GM23338 (cell line): ENCODE data around the gene ACTBL2. TPM values are rescaled to one million over a fixed set of nuclear protein-coding genes. Genes with fewer than 3 reads are reported as not detected.

Source experiments
- ATAC-seq: fragments of 200-7000 bp; cut with Tn5 transposase; 3 replicates; pipeline ENCODE4 v1.9.1; 2020
- DNase-seq: peaks from one replicate; pipeline ENCODE4 v3.0.0-alpha.2; 2015; ENCODE audit warnings: low spot score
- H2AFZ ChIP-seq: fragments of 200-600 bp; sonication (generic); 2 replicates; pipeline ENCODE4 v1.8.0; 2016; ENCODE audit warnings: antibody characterized with exemption, mild to moderate bottlenecking, moderate library complexity
- H3F3A ChIP-seq: fragments of 200-600 bp; sonication (generic); replicated peaks from 2 replicates; pipeline ENCODE4 v1.8.0; 2017; ENCODE audit warnings: antibody characterized with exemption, mixed run types, low read depth
- H3K27ac ChIP-seq: fragments of 200-600 bp; sonication (generic); 2 replicates; pipeline ENCODE4 v1.6.1; 2016; ENCODE audit warnings: low read depth
- H3K27me3 ChIP-seq: fragments of 200-600 bp; sonication (generic); 2 replicates; pipeline ENCODE4 v1.8.0; 2016; ENCODE audit warnings: mild to moderate bottlenecking, mixed run types, moderate library complexity; ENCODE audit not compliant: insufficient read depth
- H3K36me3 ChIP-seq: fragments of 200-600 bp; sonication (generic); 2 replicates; pipeline ENCODE4 v1.8.0; 2016; ENCODE audit warnings: mild to moderate bottlenecking; ENCODE audit not compliant: insufficient read depth
- H3K4me1 ChIP-seq: fragments of 200-600 bp; sonication (generic); 2 replicates; pipeline ENCODE4 v1.8.0; 2016; ENCODE audit warnings: mild to moderate bottlenecking, moderate library complexity; ENCODE audit not compliant: insufficient read depth
- H3K4me2 ChIP-seq: fragments of 200-600 bp; sonication (generic); 2 replicates; pipeline ENCODE4 v1.7.1; 2017; ENCODE audit warnings: mixed run types
- H3K4me3 ChIP-seq: fragments of 200-600 bp; sonication (generic); 2 replicates; pipeline ENCODE4 v1.6.1; 2016; ENCODE audit warnings: mixed run types
- H3K79me2 ChIP-seq: fragments of 200-600 bp; sonication (generic); replicated peaks from 2 replicates; pipeline ENCODE4 v1.8.0; 2017; ENCODE audit warnings: mild to moderate bottlenecking; ENCODE audit not compliant: insufficient read depth
- H3K9me2 ChIP-seq: fragments of 200-600 bp; sonication (generic); 2 replicates; pipeline ENCODE4 v1.8.0; 2017; ENCODE audit not compliant: insufficient read depth
- H4K20me1 ChIP-seq: fragments of 200-600 bp; sonication (generic); replicated peaks from 2 replicates; pipeline ENCODE4 v1.8.0; 2017; ENCODE audit warnings: mild to moderate bottlenecking; ENCODE audit not compliant: insufficient read depth
- H3K27ac Mint-ChIP-seq: 2 replicates; pipeline ENCODE4 v1.8.0; 2020; ENCODE audit warnings: inconsistent platforms, mild to moderate bottlenecking, moderate library complexity, mixed read lengths
- H3K27me3 Mint-ChIP-seq: 3 replicates; pipeline ENCODE4 v1.8.0; 2022; ENCODE audit warnings: low read depth, mild to moderate bottlenecking, moderate library complexity, mixed read lengths, inconsistent platforms; ENCODE audit not compliant: insufficient read depth, poor library complexity
- H3K36me3 Mint-ChIP-seq: 3 replicates; pipeline ENCODE4 v1.8.0; 2021; ENCODE audit warnings: low read depth, mild to moderate bottlenecking, inconsistent platforms, moderate library complexity, mixed read lengths
- H3K4me1 Mint-ChIP-seq: 3 replicates; pipeline ENCODE4 v1.8.0; 2020; ENCODE audit warnings: mild to moderate bottlenecking, inconsistent platforms, mixed read lengths
- H3K4me3 Mint-ChIP-seq: 3 replicates; pipeline ENCODE4 v1.8.0; 2021; ENCODE audit warnings: moderate library complexity, mild to moderate bottlenecking, inconsistent platforms, mixed read lengths
- H3K9me3 Mint-ChIP-seq: 3 replicates; pipeline ENCODE4 v1.8.0; 2020; ENCODE audit warnings: moderate library complexity, mild to moderate bottlenecking, inconsistent platforms, mixed read lengths
- CTCF ChIP-seq, 2 experiments: fragments of 200-600 bp in 1 of 2; sonication (generic) in 1 of 2; conservative IDR thresholded peaks; 2 replicates each; pipeline versions ENCODE4 v1.5.1 to v1.6.1; 2016 to 2017; ENCODE audit warnings: antibody characterized with exemption in 2 of 2, low read depth in 2 of 2, mild to moderate bottlenecking in 2 of 2, moderate library complexity in 1 of 2
- ETS1 ChIP-seq: IDR thresholded peaks from 2 replicates; pipeline ENCODE4 v1.6.1; 2016; ENCODE audit warnings: antibody characterized with exemption
- EZH2 ChIP-seq: fragments of 200-600 bp; sonication (generic); IDR thresholded peaks from one replicate; pipeline ENCODE4 v1.8.0; 2017; ENCODE audit warnings: antibody characterized with exemption, mild to moderate bottlenecking, low read depth; ENCODE audit not compliant: unreplicated experiment
- EZH2phosphoT487 ChIP-seq: fragments of 200-600 bp; sonication (generic); IDR thresholded peaks from one replicate; pipeline ENCODE4 v1.8.1; 2018; ENCODE audit warnings: antibody characterized with exemption; ENCODE audit not compliant: unreplicated experiment
- JUNB ChIP-seq: IDR thresholded peaks from one replicate; pipeline ENCODE4 v1.6.1; 2016; ENCODE audit warnings: antibody characterized with exemption; ENCODE audit not compliant: unreplicated experiment
- NANOG ChIP-seq: IDR thresholded peaks from 2 replicates; pipeline ENCODE4 v1.6.1; 2016; ENCODE audit warnings: antibody characterized with exemption, borderline replicate concordance
- POLR2AphosphoS5 ChIP-seq: IDR thresholded peaks from 2 replicates; pipeline ENCODE4 v1.6.1; 2016; ENCODE audit warnings: antibody characterized with exemption, low read depth
- STAT1 ChIP-seq: IDR thresholded peaks from one replicate; pipeline ENCODE4 v1.6.1; 2016; ENCODE audit warnings: antibody characterized with exemption; ENCODE audit not compliant: unreplicated experiment
- ZNF114 ChIP-seq: fragments of 250-450 bp; sonication (Bioruptor Pico); IDR thresholded peaks from 2 replicates; pipeline ENCODE4 v1.5.0; 2020; ENCODE audit warnings: mild to moderate bottlenecking, moderate library complexity
- ZNF331 ChIP-seq: fragments of 250-450 bp; sonication (Bioruptor Pico); IDR thresholded peaks from 2 replicates; pipeline ENCODE4 v1.5.0; 2020; ENCODE audit warnings: low read depth, mild to moderate bottlenecking, moderate library complexity
- polyA plus RNA-seq: library from polyadenylated mRNA; unstranded; fragments of >200 nt; fragmentation: Nextera tagmentation; extraction: Ambion mirVana; gene quantifications from 2 replicates; pipeline ENCODE4 v1.2.1, GENCODE V29; 2016
- total RNA-seq: library from RNA; depleted of rRNA; stranded (reverse); fragments of >200 nt; shearing (Covaris generic); gene quantifications from 2 replicates; pipeline ENCODE4 v1.2.3, GENCODE V29; 2014
- TF ChIP-seq, protein P1 (sequence below): IDR thresholded peaks from one replicate; pipeline ENCODE4 v1.6.1; 2018; ENCODE audit warnings: antibody characterized with exemption; ENCODE audit not compliant: unreplicated experiment

The ACTBL2 gene
- total and polyA plus RNA-seq, 2 experiments from 2014 or later: not detected

- Histone ChIP-seq H3K27ac (no peak overlapping the region), H3F3A (no peaks in the 10 kb centered on the region), H3K4me3 (no peak overlapping the region), H3K9me2 (no peaks in the 10 kb centered on the region), H3K36me3 (no peaks in the 10 kb centered on the region), H2AFZ (no peak overlapping the region), H4K20me1 (no peaks in the 10 kb centered on the region), H3K4me2 (no peak overlapping the region), H3K27me3 (no peaks in the 10 kb centered on the region), H3K4me1 (no peaks in the 10 kb centered on the region), H3K79me2 (no peaks in the 10 kb centered on the region)
- DNase-seq (no peak), ATAC-seq (no peak)
- H3K27ac Mint-ChIP-seq: no peak overlapping the region
- TF ChIP-seq EZH2 (no peak), ETS1 (no peak), NANOG (no peak)
- H3K27me3 Mint-ChIP-seq: peaks cover 3% of the 10 kb centered on the region
- no peak overlapping the region for H3K4me3 Mint-ChIP-seq
- no peaks in the 10 kb centered on the region for H3K4me1 Mint-ChIP-seq
- H3K36me3 Mint-ChIP-seq: no peaks in the 10 kb centered on the region
- H3K9me3 Mint-ChIP-seq: no peaks in the 10 kb centered on the region; the same call in 2 of the 3 replicates
Observed at GRCh38 chr5:57476601-57477056, 6.0 kb downstream of the ACTBL2 start.

DNA sequence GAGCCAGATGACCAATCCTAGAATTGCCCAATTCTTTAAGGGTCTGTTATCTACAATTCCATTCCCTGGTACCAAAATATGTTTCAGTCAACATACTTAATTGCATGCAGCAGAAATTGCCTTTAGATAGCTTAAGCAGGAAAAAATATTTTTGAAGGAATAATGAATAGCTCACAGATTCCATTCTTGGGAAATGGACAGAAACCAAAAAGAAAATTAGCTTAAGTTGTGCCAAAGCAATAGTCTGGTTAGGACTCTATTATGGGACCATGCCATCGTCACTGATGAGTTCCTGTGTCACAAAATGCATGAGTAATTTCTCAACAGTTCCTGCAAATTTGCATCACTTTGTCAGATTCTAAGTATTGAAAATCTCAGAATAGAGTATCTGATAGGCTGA lies 12.3 kb downstream of the ACTBL2 start:
- no peaks in the 10 kb centered on the region for H4K20me1 ChIP-seq
- Mint-ChIP-seq H3K4me3 (no peak overlapping the region), H3K4me1 (no peaks in the 10 kb centered on the region), H3K9me3 (no peaks in the 10 kb centered on the region; the same call in 2 of the 3 replicates), H3K36me3 (no peaks in the 10 kb centered on the region), H3K27me3 (peaks cover 4% of the 10 kb centered on the region), H3K27ac (no peak overlapping the region)
- DNase-seq (no peak), ATAC-seq (no peak)
- H3K36me3 ChIP-seq: no peaks in the 10 kb centered on the region
- H3K4me2 ChIP-seq: no peak overlapping the region
- H3K4me3 ChIP-seq: no peak overlapping the region
- no peaks in the 10 kb centered on the region for H3K4me1 ChIP-seq
- TF ChIP-seq POLR2AphosphoS5 (no peak), ZNF114 (no peak), CTCF (conservative IDR thresholded peaks at IDR 0.05; ENCODE audit: low read depth in 2 of 2) (no peak), EZH2phosphoT487 (no peak), NANOG (no peak), JUNB (no peak), ZNF331 (no peak), STAT1 (no peak)
- TF ChIP-seq, protein P1, sequence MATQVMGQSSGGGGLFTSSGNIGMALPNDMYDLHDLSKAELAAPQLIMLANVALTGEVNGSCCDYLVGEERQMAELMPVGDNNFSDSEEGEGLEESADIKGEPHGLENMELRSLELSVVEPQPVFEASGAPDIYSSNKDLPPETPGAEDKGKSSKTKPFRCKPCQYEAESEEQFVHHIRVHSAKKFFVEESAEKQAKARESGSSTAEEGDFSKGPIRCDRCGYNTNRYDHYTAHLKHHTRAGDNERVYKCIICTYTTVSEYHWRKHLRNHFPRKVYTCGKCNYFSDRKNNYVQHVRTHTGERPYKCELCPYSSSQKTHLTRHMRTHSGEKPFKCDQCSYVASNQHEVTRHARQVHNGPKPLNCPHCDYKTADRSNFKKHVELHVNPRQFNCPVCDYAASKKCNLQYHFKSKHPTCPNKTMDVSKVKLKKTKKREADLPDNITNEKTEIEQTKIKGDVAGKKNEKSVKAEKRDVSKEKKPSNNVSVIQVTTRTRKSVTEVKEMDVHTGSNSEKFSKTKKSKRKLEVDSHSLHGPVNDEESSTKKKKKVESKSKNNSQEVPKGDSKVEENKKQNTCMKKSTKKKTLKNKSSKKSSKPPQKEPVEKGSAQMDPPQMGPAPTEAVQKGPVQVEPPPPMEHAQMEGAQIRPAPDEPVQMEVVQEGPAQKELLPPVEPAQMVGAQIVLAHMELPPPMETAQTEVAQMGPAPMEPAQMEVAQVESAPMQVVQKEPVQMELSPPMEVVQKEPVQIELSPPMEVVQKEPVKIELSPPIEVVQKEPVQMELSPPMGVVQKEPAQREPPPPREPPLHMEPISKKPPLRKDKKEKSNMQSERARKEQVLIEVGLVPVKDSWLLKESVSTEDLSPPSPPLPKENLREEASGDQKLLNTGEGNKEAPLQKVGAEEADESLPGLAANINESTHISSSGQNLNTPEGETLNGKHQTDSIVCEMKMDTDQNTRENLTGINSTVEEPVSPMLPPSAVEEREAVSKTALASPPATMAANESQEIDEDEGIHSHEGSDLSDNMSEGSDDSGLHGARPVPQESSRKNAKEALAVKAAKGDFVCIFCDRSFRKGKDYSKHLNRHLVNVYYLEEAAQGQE: no peak
- H3K79me2 ChIP-seq: no peaks in the 10 kb centered on the region
- no peaks in the 10 kb centered on the region for H3K27me3 ChIP-seq
- no peak overlapping the region for H2AFZ ChIP-seq
- H3K27ac ChIP-seq: no peak overlapping the region
- H3F3A ChIP-seq: no peaks in the 10 kb centered on the region
- no peaks in the 10 kb centered on the region for H3K9me2 ChIP-seq
